CD4-positive, alpha-beta T cell treated with Interleukin-15 for 4 hours (primary cell): ENCODE results near the gene DCAF11.

Experiments
- DNase-seq: peaks from one replicate; pipeline ENCODE4 v3.0.0-alpha.2; 2020; ENCODE audit warnings: low spot score

Gene DCAF11

GRCh38 chr14:24160850-24161804 lies 46.5 kb downstream of the DCAF11 start, which contains the start of gene IRF9:
TSS of gene IRF9 (plus strand) at chr14:24161265. CDS start at chr14:24162145, 880 bp downstream.
- DNase-seq, result peak; percentile 99

- no peak for DNase-seq
These were observed 47.5 kb downstream of the DCAF11 start for GRCh38 chr14:24162093-24162492.

GRCh38 chr14:24164518-24164991 lies 50.0 kb downstream of the DCAF11 start:
- DNase-seq, result no peak

GRCh38 chr14:24165785-24166184 lies 51.2 kb downstream of the DCAF11 start:
- DNase-seq, result no peak

- DNase-seq, result no peak
These were observed 53.0 kb downstream of the DCAF11 start for GRCh38 chr14:24167469-24168114.

GRCh38 chr14:24171422-24172260 lies 57.1 kb downstream of the DCAF11 start, which contains the start of gene REC8:
TSS of gene REC8 (plus strand) at chr14:24172080. CDS start at chr14:24172553, 473 bp downstream.
- DNase-seq, result peak; percentile 53

- no peak for DNase-seq
These were observed 57.8 kb downstream of the DCAF11 start for GRCh38 chr14:24172261-24172860.

GRCh38 chr14:24172871-24173281 lies 58.3 kb downstream of the DCAF11 start:
- no peak for DNase-seq
